Karpas-422 (cell line): ENCODE data around the gene LRP1B. TPM values are rescaled to one million over a fixed set of nuclear protein-coding genes. Genes with fewer than 3 reads are reported as not detected.

Experiments used
- DNase-seq: peaks from one replicate; pipeline ENCODE4 v3.0.0-alpha.2; 2015
- H2AFZ ChIP-seq: fragments of 200-600 bp; sonication (generic); 2 replicates; pipeline ENCODE4 v1.6.1; 2014; ENCODE audit warnings: antibody characterized with exemption, low read length, mixed read lengths
- H3K27ac ChIP-seq: fragments of 200-600 bp; sonication (generic); 2 replicates; pipeline ENCODE4 v1.5.1; 2014; ENCODE audit warnings: mild to moderate bottlenecking, low read length, moderate library complexity
- H3K27me3 ChIP-seq: fragments of 200-600 bp; sonication (generic); 2 replicates; pipeline ENCODE4 v1.6.1; 2014; ENCODE audit warnings: low read length, mixed read lengths
- H3K36me3 ChIP-seq: fragments of 200-600 bp; sonication (generic); 2 replicates; pipeline ENCODE4 v1.6.1; 2014; ENCODE audit warnings: low read length, mixed read lengths; ENCODE audit not compliant: insufficient read depth
- H3K4me1 ChIP-seq: fragments of 200-600 bp; sonication (generic); 2 replicates; pipeline ENCODE4 v1.6.1; 2014; ENCODE audit warnings: mild to moderate bottlenecking, low read length, mixed read lengths
- H3K4me2 ChIP-seq: fragments of 200-600 bp; sonication (generic); 2 replicates; pipeline ENCODE4 v1.6.1; 2014; ENCODE audit warnings: low read length, low read depth, mild to moderate bottlenecking; ENCODE audit not compliant: poor library complexity, severe bottlenecking
- H3K4me3 ChIP-seq: fragments of 200-600 bp; sonication (generic); 2 replicates; pipeline ENCODE4 v1.5.1; 2014; ENCODE audit warnings: mild to moderate bottlenecking, antibody characterized with exemption, low read length, mixed read lengths
- H3K79me2 ChIP-seq: fragments of 200-600 bp; sonication (generic); 2 replicates; pipeline ENCODE4 v1.6.1; 2014; ENCODE audit warnings: mild to moderate bottlenecking, low read length, mixed read lengths
- H3K9ac ChIP-seq: fragments of 200-600 bp; sonication (generic); 2 replicates; pipeline ENCODE4 v1.6.0; 2014; ENCODE audit warnings: low read length
- H3K9me2 ChIP-seq: fragments of 200-600 bp; sonication (generic), shearing (Covaris generic); replicated peaks from 2 replicates; pipeline ENCODE4 v1.6.0; 2014; ENCODE audit warnings: mild to moderate bottlenecking, low read length, moderate library complexity; ENCODE audit not compliant: insufficient read depth
- H3K9me3 ChIP-seq: fragments of 300-700, 200-600 bp; sonication (generic); 2 replicates; pipeline ENCODE4 v1.6.1; 2014; ENCODE audit warnings: low read length, mixed read lengths
- H4K20me1 ChIP-seq: fragments of 200-600 bp; sonication (generic); 2 replicates; pipeline ENCODE4 v1.6.1; 2014; ENCODE audit warnings: mild to moderate bottlenecking, antibody characterized with exemption, low read length, low read depth; ENCODE audit not compliant: insufficient read depth
- total RNA-seq: library from RNA; depleted of rRNA; stranded (reverse); fragments of >200 nt; shearing (Covaris generic); gene quantifications from 2 replicates; pipeline ENCODE4 v1.2.3, GENCODE V29; 2014; ENCODE audit warnings: low replicate concordance

Gene LRP1B
- total RNA-seq, 1 experiment from 2014 or later, result not detected

DNA sequence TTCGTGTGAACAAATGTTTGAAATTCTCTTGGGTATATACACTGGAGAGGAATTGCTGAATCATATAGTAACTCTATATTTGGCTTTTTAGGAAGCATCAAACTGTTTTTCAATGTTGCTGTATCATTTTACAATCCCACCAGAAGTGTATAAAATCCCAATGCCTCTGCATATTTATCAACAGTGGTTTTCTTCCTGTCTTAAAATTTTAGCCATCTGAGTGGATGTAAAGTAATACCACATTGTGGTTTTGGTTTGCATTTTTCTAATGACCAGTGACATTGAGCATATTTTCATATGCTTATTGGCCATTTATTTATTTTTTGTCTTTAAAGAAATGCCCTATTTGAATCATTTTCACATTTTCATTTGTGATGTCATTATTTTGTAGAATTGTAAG, 22.8 kb upstream of the LRP1B start:
- Histone ChIP-seq H3K79me2 (no peaks in the 10 kb centered on the region), H3K9me3 (peaks cover 14% of the 10 kb centered on the region), H3K27me3 (no peaks in the 10 kb centered on the region), H3K9ac (no peak overlapping the region), H3K4me1 (no peaks in the 10 kb centered on the region), H3K4me3 (no peak overlapping the region), H3K36me3 (no peaks in the 10 kb centered on the region), H3K9me2 (no peaks in the 10 kb centered on the region), H3K27ac (no peak overlapping the region), H4K20me1 (no peaks in the 10 kb centered on the region), H2AFZ (no peak overlapping the region), H3K4me2 (no peak overlapping the region)
- DNase-seq, result no peak

DNA sequence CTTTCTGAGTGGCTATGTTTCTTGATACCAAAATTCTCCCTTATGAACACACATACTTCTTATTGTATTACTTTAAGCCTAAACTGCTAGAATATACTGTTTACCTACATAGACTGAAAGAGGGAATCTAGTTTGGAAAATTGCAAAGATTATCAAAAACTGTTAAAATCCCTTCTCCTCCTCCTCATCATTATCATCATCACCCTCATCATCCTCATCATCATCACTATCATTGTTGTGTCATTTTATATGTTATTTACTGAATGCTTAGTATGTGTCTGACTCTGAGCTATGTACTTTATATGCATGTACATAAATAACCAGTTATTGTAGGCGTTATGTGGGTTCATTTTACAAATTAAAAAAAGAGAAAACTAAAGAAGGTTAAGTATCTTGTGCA, 19.6 kb upstream of the LRP1B start:
- Histone ChIP-seq H3K9ac (no peak overlapping the region), H3K79me2 (no peaks in the 10 kb centered on the region), H3K27me3 (no peaks in the 10 kb centered on the region), H2AFZ (no peak overlapping the region), H3K4me2 (no peak overlapping the region), H3K9me2 (no peaks in the 10 kb centered on the region), H3K4me3 (no peak overlapping the region), H3K36me3 (no peaks in the 10 kb centered on the region), H4K20me1 (no peaks in the 10 kb centered on the region), H3K9me3 (peaks cover 6% of the 10 kb centered on the region; the same call in 1 of the 2 replicates), H3K27ac (no peak overlapping the region), H3K4me1 (no peaks in the 10 kb centered on the region)
- no peak for DNase-seq

GRCh38 chr2:142144547-142144946, 13.7 kb upstream of the LRP1B start:
- H3K27me3 ChIP-seq, result no peaks in the 10 kb centered on the region
- H2AFZ ChIP-seq, result no peak overlapping the region
- H3K79me2 ChIP-seq, result no peaks in the 10 kb centered on the region
- no peaks in the 10 kb centered on the region for H3K9me2 ChIP-seq
- no peak overlapping the region for H3K4me2 ChIP-seq
- no peak for DNase-seq
- no peaks in the 10 kb centered on the region for H4K20me1 ChIP-seq
- H3K4me3 ChIP-seq, result no peak overlapping the region
- H3K4me1 ChIP-seq, result no peaks in the 10 kb centered on the region
- H3K36me3 ChIP-seq, result no peaks in the 10 kb centered on the region
- H3K27ac ChIP-seq, result no peak overlapping the region
- no peaks in the 10 kb centered on the region; the same call in 1 of the 2 replicates for H3K9me3 ChIP-seq
- no peak overlapping the region for H3K9ac ChIP-seq

- Histone ChIP-seq H3K4me1 (no peaks in the 10 kb centered on the region), H2AFZ (no peak overlapping the region), H4K20me1 (no peaks in the 10 kb centered on the region), H3K79me2 (no peaks in the 10 kb centered on the region), H3K27me3 (no peaks in the 10 kb centered on the region), H3K27ac (no peak overlapping the region), H3K9me2 (no peaks in the 10 kb centered on the region), H3K9me3 (no peaks in the 10 kb centered on the region), H3K4me2 (no peak overlapping the region), H3K4me3 (no peak overlapping the region), H3K36me3 (no peaks in the 10 kb centered on the region), H3K9ac (no peak overlapping the region)
- no peak for DNase-seq
Observed at GRCh38 chr2:142142595-142142994, 11.8 kb upstream of the LRP1B start.

- no peaks in the 10 kb centered on the region for H3K27me3 ChIP-seq
- DNase-seq, result peak; percentile 79
- H2AFZ ChIP-seq, result no peak overlapping the region
Observed at GRCh38 chr2:142140434-142140845, 9.6 kb upstream of the LRP1B start.

DNA sequence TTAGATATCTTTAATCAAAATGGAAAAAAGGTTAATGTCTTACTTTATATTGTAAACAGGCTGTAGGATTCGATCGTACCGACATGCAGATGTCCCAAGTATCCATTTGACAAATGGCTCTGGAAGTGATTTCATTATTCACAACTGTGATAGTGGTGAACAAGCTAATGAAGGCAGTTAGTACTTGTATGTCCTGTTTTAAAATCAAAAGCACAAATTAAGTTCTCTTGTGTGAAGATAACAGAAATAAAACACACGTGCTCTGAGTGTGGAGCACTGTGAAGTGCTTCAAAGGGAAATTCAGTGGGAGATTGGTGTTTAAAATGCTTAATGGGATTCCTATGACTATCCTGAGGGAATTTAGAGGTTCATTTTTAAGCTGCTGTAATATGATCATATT, 8.6 kb upstream of the LRP1B start:
- no peak for DNase-seq
- Histone ChIP-seq H3K4me2 (no peak overlapping the region), H3K27ac (no peak overlapping the region), H3K9me3 (no peaks in the 10 kb centered on the region), H3K4me1 (no peaks in the 10 kb centered on the region), H3K9ac (no peak overlapping the region), H3K4me3 (no peak overlapping the region), H3K9me2 (no peaks in the 10 kb centered on the region), H4K20me1 (no peaks in the 10 kb centered on the region), H3K27me3 (no peaks in the 10 kb centered on the region), H2AFZ (no peak overlapping the region), H3K36me3 (no peaks in the 10 kb centered on the region), H3K79me2 (no peaks in the 10 kb centered on the region)

More at GRCh38 chr2:142140434-142140845, 9.6 kb upstream of the LRP1B start:
- no peak overlapping the region for H3K4me2 ChIP-seq
- no peaks in the 10 kb centered on the region for H4K20me1 ChIP-seq
- no peaks in the 10 kb centered on the region for H3K9me3 ChIP-seq
- H3K9ac ChIP-seq, result no peak overlapping the region
- no peaks in the 10 kb centered on the region for H3K36me3 ChIP-seq
- H3K4me1 ChIP-seq, result no peaks in the 10 kb centered on the region
- no peak overlapping the region for H3K27ac ChIP-seq
- no peaks in the 10 kb centered on the region for H3K9me2 ChIP-seq
- H3K4me3 ChIP-seq, result no peak overlapping the region
- H3K79me2 ChIP-seq, result no peaks in the 10 kb centered on the region

- H3K9me2 ChIP-seq, result no peaks in the 10 kb centered on the region
- H3K9me3 ChIP-seq, result no peaks in the 10 kb centered on the region; the same call in 1 of the 2 replicates
- no peaks in the 10 kb centered on the region for H3K36me3 ChIP-seq
- DNase-seq, result no peak
- no peaks in the 10 kb centered on the region for H3K4me1 ChIP-seq
- H2AFZ ChIP-seq, result no peak overlapping the region
- no peak overlapping the region for H3K9ac ChIP-seq
- no peak overlapping the region for H3K4me2 ChIP-seq
- no peak overlapping the region for H3K4me3 ChIP-seq
- H3K27me3 ChIP-seq, result no peaks in the 10 kb centered on the region
- H4K20me1 ChIP-seq, result no peaks in the 10 kb centered on the region
- no peaks in the 10 kb centered on the region for H3K79me2 ChIP-seq
- H3K27ac ChIP-seq, result no peak overlapping the region
Observed at GRCh38 chr2:142136571-142136970, 5.8 kb upstream of the LRP1B start.

DNA sequence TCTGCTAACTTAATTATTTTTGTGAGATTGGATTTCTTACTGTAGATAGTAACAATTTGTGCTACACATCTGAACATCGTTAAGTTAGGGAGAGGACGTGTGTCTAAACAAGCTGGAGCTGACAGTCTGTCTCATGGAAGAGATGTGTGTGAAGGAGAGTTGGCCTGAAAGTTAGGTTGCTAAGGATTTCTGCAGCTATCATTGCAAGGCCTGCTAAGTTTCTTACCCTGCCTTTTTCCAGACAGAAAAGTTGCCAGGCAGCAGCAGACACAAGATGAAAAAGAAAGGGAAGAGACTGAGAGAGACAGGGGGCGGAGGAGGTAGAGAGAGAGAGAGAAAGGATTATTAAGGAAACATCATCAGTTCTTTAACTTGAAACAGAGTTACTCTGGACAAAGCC, 4.1 kb upstream of the LRP1B start:
- no peaks in the 10 kb centered on the region for H3K79me2 ChIP-seq
- H3K4me1 ChIP-seq, result no peaks in the 10 kb centered on the region
- no peaks in the 10 kb centered on the region; the same call in 1 of the 2 replicates for H3K9me3 ChIP-seq
- H3K27me3 ChIP-seq, result no peaks in the 10 kb centered on the region
- no peaks in the 10 kb centered on the region for H3K9me2 ChIP-seq
- no peak overlapping the region for H3K4me2 ChIP-seq
- no peak overlapping the region for H2AFZ ChIP-seq
- H3K4me3 ChIP-seq, result no peak overlapping the region
- no peaks in the 10 kb centered on the region for H3K36me3 ChIP-seq
- DNase-seq, result no peak
- no peaks in the 10 kb centered on the region for H4K20me1 ChIP-seq
- no peak overlapping the region for H3K27ac ChIP-seq
- no peak overlapping the region for H3K9ac ChIP-seq
